Measurements from ENCODE around the gene OTC.

Gene OTC

DNA sequence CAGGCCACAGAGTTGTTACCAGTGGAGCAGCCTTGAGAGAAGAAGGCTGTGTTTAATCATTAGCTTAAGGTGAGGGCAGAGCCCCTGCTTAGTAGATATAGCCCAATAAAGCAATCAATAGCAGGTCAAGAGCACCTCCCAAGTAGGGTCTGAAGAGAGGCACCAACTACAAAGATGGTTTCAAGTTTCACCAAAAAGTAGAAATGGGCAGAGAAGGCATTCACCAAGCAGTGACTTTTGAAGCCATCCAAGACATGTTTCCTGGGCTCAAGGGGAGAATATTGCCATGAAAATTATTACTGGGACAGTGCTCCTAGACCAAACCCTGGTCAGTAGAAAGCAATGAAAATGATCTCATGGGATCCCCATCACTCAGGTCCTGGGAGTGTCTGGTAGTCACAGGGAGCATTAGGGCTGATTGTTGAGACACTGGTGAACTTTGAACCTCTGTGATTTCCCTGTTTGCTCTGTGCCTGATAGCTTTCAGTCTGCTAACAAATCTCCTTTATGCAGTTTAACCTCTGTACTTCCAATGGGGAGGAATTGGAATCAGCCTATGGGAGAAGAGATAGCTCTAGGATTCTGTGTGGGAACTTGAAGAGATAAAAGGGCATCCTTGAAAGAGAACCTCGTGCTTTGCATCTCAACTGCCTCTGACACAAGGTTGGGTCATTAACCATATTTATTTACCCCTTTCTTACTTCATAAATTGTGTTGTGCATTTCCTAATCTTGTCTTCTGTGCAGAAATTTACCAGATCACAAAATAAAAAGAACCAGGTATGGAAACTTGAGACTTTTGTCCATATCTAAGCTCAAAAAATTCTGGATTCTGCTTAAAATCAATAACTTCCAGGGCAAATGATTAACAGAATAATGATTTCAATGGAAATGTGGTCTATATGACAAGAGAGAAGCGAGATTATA is 9.3 kb upstream of the OTC start:
- H3K9me3 Mint-ChIP-seq: peaks cover 15% of the 10 kb centered on the region
- H3K27me3 Mint-ChIP-seq (ENCODE audit: low read depth, poor library complexity): peaks cover 2% of the 10 kb centered on the region
- peaks cover 5% of the 10 kb centered on the region for H3K4me1 Mint-ChIP-seq
- H3K36me3 Mint-ChIP-seq (ENCODE audit: low read depth): no peaks in the 10 kb centered on the region
- no peak overlapping the region for H3K4me3 Mint-ChIP-seq
- H3K27ac Mint-ChIP-seq: no peak overlapping the region
- DNase-seq: no peak
- TF ChIP-seq, protein P1, sequence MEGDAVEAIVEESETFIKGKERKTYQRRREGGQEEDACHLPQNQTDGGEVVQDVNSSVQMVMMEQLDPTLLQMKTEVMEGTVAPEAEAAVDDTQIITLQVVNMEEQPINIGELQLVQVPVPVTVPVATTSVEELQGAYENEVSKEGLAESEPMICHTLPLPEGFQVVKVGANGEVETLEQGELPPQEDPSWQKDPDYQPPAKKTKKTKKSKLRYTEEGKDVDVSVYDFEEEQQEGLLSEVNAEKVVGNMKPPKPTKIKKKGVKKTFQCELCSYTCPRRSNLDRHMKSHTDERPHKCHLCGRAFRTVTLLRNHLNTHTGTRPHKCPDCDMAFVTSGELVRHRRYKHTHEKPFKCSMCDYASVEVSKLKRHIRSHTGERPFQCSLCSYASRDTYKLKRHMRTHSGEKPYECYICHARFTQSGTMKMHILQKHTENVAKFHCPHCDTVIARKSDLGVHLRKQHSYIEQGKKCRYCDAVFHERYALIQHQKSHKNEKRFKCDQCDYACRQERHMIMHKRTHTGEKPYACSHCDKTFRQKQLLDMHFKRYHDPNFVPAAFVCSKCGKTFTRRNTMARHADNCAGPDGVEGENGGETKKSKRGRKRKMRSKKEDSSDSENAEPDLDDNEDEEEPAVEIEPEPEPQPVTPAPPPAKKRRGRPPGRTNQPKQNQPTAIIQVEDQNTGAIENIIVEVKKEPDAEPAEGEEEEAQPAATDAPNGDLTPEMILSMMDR (IDR thresholded peaks at IDR 0.05): no peak

DNA sequence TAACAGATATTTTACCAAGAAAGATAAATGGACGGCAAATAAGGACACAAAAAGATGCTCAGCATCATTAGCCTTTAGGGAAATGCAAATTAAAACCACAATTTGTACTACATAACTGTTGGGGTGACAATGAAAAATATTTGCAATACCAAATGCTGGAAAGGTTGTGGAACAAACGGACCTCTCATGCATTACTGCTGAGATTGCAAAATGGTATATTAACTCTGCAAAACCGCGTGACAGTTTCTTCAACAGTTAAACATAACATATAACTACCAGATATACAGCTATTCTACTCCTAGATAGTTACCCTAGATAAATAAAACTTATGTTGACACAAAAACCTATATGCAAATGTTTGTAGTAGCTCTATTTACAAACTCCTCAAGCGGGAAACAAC is 6.3 kb upstream of the OTC start:
- TF ChIP-seq, protein P1 (IDR thresholded peaks at IDR 0.05): no peak
- no peak for DNase-seq

DNA sequence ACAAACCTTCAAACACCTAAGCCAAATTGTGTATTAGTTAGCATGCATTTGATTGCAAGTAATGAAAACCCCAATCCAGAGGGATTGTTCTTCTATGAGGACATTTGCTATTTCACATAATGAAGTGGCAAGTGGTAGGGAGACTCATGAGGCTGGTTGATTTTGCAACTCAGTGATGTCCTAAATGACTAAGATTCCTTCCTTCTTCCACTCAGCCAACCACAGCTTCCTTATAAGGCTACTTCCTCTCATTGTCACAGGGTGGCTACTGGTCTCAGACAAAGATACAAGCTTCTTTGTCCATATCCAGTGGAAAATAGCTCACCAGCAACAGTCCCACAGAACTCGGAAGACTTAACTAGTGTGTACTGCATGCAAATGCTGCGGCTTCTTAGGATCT is 5.3 kb upstream of the OTC start:
- Mint-ChIP-seq H3K4me1 (no peaks in the 10 kb centered on the region), H3K27me3 (ENCODE audit: low read depth, poor library complexity) (peaks cover 7% of the 10 kb centered on the region), H3K4me3 (no peak overlapping the region), H3K9me3 (peaks cover 15% of the 10 kb centered on the region), H3K27ac (no peak overlapping the region), H3K36me3 (ENCODE audit: low read depth) (no peaks in the 10 kb centered on the region)
- DNase-seq: no peak
- TF ChIP-seq, protein P1 (IDR thresholded peaks at IDR 0.05): no peak

More for the DNA sequence above, 6.3 kb upstream of the OTC start:
- H3K27ac Mint-ChIP-seq: no peak overlapping the region
- peaks cover 5% of the 10 kb centered on the region for H3K4me1 Mint-ChIP-seq
- peaks cover 7% of the 10 kb centered on the region for H3K27me3 Mint-ChIP-seq (ENCODE audit: low read depth, poor library complexity)
- H3K4me3 Mint-ChIP-seq: no peak overlapping the region
- peaks cover 20% of the 10 kb centered on the region for H3K9me3 Mint-ChIP-seq
- H3K36me3 Mint-ChIP-seq (ENCODE audit: low read depth): no peaks in the 10 kb centered on the region

DNA sequence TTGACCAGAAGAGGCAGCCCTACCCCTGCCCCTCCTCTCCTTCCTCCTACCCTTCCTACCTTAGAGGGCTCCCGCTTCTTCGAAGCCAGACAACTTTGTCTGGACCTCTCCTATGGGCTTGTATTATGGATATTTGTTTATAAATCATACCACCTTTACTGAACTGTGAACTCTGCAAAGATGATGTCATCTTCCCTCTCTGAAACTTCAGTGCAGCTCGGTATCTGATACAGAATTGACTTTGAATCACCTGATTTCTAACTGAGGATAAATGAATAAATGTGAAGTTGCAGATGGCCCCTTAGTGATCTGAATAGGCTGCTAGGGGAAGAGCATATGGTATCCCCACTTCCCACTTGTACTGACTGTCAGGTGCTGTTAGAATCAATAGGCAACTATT is 1.1 kb upstream of the OTC start:
- Mint-ChIP-seq H3K4me3 (no peak overlapping the region), H3K9me3 (peaks cover 14% of the 10 kb centered on the region), H3K4me1 (peaks cover 5% of the 10 kb centered on the region), H3K27me3 (ENCODE audit: low read depth, poor library complexity) (peaks cover 5% of the 10 kb centered on the region), H3K27ac (no peak overlapping the region), H3K36me3 (ENCODE audit: low read depth) (no peaks in the 10 kb centered on the region)
- TF ChIP-seq, protein P1 (IDR thresholded peaks at IDR 0.05): no peak
- no peak for DNase-seq

DNA sequence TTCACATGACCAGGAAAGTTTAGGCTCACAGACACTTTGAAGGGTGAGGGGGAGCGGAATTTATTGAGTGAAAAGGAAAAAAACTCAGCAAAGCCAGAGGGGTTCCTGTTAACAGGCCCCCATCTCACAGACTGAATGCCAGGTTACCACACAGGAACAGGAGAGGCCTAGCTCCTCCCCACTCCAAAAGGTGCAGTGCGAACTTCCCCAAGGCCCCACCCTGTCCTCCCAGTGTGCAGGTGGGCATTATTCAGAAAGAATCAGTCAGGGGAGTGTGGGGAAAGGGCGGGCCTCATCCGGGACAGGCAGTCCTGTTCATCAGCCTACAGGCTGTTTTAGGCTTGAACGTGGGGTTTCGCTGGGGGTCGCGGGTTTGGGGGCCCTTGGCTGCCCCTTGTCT is 4.0 kb downstream of the OTC start:
- TF ChIP-seq, protein P1 (IDR thresholded peaks at IDR 0.05): no peak
- Mint-ChIP-seq H3K27me3 (ENCODE audit: low read depth, poor library complexity) (peaks cover 7% of the 10 kb centered on the region), H3K27ac (no peak overlapping the region), H3K36me3 (ENCODE audit: low read depth) (no peaks in the 10 kb centered on the region), H3K4me3 (no peak overlapping the region), H3K4me1 (peaks cover 13% of the 10 kb centered on the region), H3K9me3 (peaks cover 14% of the 10 kb centered on the region)
- DNase-seq: no peak
